Measurements from ENCODE around the gene ULK4.

Gene ULK4

GRCh38 chr3:41575724-41576123 lies 386.2 kb downstream of the ULK4 start:
- no peak overlapping the region for H3K4me3 ChIP-seq (ENCODE audit: low read depth, low read length)
- no peak for TF ChIP-seq MYC (IDR thresholded peaks at IDR 0.05; ENCODE audit: low read depth, low read length)
- TF ChIP-seq, protein P1, sequence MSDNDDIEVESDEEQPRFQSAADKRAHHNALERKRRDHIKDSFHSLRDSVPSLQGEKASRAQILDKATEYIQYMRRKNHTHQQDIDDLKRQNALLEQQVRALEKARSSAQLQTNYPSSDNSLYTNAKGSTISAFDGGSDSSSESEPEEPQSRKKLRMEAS (IDR thresholded peaks at IDR 0.05; ENCODE audit: low read depth, low read length): no peak
- no peak for TF ChIP-seq CTCF (IDR thresholded peaks at IDR 0.05; ENCODE audit: low read depth, low read length)
- no peak for TF ChIP-seq POLR2A (IDR thresholded peaks at IDR 0.05; ENCODE audit: extremely low read depth, insufficient read length)
- no peak for DNase-seq (ENCODE audit: low read depth)

- DNase-seq (ENCODE audit: low read depth): no peak
- no peak overlapping the region for H3K4me3 ChIP-seq (ENCODE audit: low read depth, low read length)
- TF ChIP-seq MYC (IDR thresholded peaks at IDR 0.05; ENCODE audit: low read depth, low read length) (no peak), POLR2A (IDR thresholded peaks at IDR 0.05; ENCODE audit: extremely low read depth, insufficient read length) (no peak), CTCF (IDR thresholded peaks at IDR 0.05; ENCODE audit: low read depth, low read length) (no peak)
- TF ChIP-seq, protein P1 (IDR thresholded peaks at IDR 0.05; ENCODE audit: low read depth, low read length): no peak
These were observed 387.0 kb downstream of the ULK4 start for GRCh38 chr3:41574900-41575299.

DNA sequence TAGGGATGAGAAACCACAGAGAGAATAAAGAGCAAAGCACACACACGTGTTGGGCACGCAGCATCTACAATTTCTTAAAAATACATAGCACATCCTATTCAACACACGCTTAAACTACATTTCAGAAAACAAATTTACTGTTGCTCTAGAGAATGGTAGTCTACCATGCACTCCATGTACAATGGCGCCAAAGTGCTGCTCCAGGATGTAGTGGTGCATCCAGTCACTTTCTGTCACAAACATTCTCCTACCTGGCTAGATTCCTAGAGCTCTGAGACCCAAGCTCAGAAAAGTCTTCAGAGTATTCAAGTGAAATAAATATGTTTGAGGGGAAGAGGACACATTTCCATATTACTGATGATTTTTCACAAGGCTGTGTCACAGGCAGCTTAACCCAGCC lies 388.3 kb downstream of the ULK4 start:
- no peak overlapping the region for H3K4me3 ChIP-seq (ENCODE audit: low read depth, low read length)
- no peak for TF ChIP-seq CTCF (IDR thresholded peaks at IDR 0.05; ENCODE audit: low read depth, low read length)
- TF ChIP-seq, protein P1 (IDR thresholded peaks at IDR 0.05; ENCODE audit: low read depth, low read length): no peak
- TF ChIP-seq MYC (IDR thresholded peaks at IDR 0.05; ENCODE audit: low read depth, low read length): no peak
- no peak for TF ChIP-seq POLR2A (IDR thresholded peaks at IDR 0.05; ENCODE audit: extremely low read depth, insufficient read length)
- DNase-seq (ENCODE audit: low read depth): no peak

- no peak for TF ChIP-seq POLR2A (IDR thresholded peaks at IDR 0.05; ENCODE audit: extremely low read depth, insufficient read length)
- TF ChIP-seq, protein P1 (IDR thresholded peaks at IDR 0.05; ENCODE audit: low read depth, low read length): no peak
- no peak for DNase-seq (ENCODE audit: low read depth)
- H3K4me3 ChIP-seq (ENCODE audit: low read depth, low read length): no peak overlapping the region
These were observed 389.8 kb downstream of the ULK4 start for GRCh38 chr3:41572092-41572491.

DNA sequence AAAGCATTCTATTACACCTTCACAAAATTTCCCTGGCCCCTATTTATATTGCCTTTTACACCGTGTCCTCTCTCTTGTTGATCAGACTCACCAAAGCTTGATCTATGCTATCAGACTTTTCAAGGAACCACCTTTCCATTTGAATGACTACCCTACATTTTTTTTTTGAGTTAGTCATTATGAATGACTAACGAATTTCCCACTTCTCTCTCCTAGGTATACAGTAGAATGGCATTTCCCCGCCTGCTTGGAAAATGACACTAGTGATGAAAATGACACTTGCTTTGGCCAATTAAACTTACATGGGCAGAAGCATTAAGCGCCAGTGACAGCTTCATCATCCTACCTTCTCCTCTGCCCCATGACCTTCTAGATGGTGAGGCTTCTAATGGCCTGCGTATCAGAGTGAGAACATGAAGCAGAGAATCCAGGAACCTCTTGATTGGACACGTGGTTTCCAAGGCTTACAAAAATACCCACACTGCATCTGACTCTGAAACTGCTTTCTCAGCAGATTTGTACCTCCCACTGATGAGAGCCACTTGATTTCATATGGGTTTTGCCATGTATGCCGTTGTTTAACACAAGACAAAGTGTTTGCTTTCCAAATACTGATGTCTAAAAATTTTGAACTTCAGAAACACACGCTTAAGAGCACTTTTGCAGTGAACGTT lies 392.1 kb downstream of the ULK4 start:
- no peak overlapping the region for H3K4me3 ChIP-seq (ENCODE audit: low read depth, low read length)
- TF ChIP-seq MYC (IDR thresholded peaks at IDR 0.05; ENCODE audit: low read depth, low read length): no peak
- TF ChIP-seq, protein P1 (IDR thresholded peaks at IDR 0.05; ENCODE audit: low read depth, low read length): no peak
- TF ChIP-seq POLR2A (IDR thresholded peaks at IDR 0.05; ENCODE audit: extremely low read depth, insufficient read length): no peak
- no peak for TF ChIP-seq CTCF (IDR thresholded peaks at IDR 0.05; ENCODE audit: low read depth, low read length)
- DNase-seq (ENCODE audit: low read depth): no peak

GRCh38 chr3:41565948-41566514 lies 395.9 kb downstream of the ULK4 start:
- TF ChIP-seq POLR2A (IDR thresholded peaks at IDR 0.05; ENCODE audit: extremely low read depth, insufficient read length) (no peak), CTCF (IDR thresholded peaks at IDR 0.05; ENCODE audit: low read depth, low read length) (no peak), MYC (IDR thresholded peaks at IDR 0.05; ENCODE audit: low read depth, low read length) (no peak)
- TF ChIP-seq, protein P1 (IDR thresholded peaks at IDR 0.05; ENCODE audit: low read depth, low read length): no peak

More at GRCh38 chr3:41565948-41566514, 395.9 kb downstream of the ULK4 start:
- DNase-seq (ENCODE audit: low read depth): no peak
- H3K4me3 ChIP-seq (ENCODE audit: low read depth, low read length): no peak overlapping the region

All from NB4 (cell line).